CD4-positive, alpha-beta T cell treated with Interleukin-1 beta for 1 hour (primary cell): ENCODE results near the gene LARGE1.
"Not testable (repeated sequence)": the region's sequence is repeated elsewhere in the genome, so short reads cannot be mapped to it uniquely, and the experiment has no call there.

Experiments used
- DNase-seq, 2 donors: peaks; one replicate each; pipeline ENCODE4 v3.0.0-alpha.2; 2020 to 2022

Gene LARGE1

DNA sequence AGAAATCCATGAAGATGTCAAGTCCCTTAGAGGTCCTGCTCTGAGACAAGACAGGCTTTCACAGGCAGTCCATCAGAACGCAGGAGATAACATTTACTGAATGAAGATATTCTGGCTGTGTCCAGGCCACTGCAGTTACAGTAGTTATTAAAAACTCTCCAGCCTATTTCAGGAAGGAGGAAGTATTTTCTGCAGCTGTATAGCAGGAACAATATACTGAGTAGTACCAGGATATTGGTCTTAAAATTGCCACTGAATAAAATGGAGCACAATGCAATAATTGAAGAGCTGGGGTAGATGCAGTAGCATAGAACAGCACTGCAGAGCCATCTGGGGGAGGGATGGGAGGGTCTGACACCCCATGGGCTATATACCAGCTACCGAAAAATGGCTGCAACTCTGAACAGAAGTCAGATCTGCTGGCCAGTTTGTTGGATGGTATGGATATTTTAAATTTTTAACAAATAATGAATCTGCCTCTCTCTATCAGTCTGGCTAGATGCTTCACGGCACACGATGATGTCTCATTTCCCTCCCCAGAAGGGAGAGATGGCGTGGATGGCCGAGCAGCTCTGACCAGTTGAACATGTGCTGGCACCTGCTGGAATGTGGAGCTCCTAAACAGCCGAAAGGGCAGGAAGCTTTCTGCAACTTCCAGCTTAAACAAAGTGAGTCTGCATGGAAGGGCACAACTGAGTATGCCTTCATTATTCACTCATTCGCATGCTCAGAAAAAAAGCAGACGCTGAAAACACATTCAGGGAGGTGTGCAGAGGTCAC is 520.0 kb downstream of the LARGE1 start:
- no peak for DNase-seq

DNA sequence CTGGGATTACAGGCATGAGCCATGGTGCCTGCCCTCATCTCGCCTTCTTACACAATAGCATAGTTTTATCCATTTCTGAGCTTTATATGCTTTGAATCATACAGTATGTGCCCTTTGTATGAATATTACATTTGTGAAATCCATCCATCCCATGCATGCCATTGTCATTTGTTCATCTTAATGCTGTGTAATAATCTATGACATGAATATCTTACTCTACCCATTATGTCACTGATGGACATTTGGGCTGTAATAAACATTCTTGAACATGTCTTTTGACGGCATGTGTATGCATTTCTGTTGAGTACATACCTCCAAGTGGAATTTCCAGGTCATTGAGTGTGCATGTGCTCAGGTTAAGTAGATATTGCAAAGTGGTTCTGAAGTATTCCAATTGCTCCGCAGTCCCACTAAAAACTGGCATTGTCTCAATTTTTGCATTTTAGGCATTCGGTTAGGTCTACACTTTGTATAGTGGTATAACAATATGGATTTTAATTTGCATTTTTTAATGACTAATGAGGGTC is 522.8 kb downstream of the LARGE1 start:
- DNase-seq: no peak

DNA sequence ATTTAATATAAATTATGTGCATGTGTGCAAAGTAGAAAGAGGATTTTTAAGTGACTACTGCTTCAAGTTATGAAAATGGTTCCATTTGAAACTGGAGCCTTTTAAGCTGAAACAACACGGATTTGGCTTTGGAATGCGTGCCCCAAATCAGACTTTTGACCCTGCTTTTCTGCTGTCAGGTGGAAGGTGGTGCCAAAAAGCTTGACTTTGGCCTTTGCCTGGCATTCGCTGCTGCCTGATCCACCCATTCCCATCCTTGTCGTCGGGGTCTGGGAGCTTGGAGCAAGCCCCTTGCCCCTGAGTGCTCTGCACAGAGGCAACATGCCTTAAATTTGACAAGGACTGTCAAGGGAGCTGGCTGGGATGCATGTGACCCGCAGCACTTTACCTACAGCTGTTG is 526.8 kb downstream of the LARGE1 start:
- DNase-seq: no peak

DNA sequence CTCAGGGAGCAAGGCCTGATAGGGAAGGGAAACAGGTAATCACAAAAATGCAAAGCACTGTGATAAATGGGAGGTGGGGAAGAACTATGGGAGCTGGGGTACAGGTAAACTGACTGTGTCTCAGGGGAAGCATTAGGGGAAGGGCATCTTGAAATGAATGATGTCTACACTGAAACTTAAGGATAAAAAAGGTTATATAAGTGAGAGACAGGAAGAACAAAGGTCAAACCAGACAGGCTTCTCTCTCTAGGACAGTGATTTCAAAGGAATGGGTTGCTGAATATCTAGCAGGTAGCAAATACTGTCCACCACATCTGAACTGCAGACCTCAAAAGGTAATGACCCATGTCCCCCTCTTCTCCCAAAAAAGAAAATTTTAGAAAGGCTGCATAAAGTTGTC is 529.0 kb downstream of the LARGE1 start:
- DNase-seq: no peak

DNA sequence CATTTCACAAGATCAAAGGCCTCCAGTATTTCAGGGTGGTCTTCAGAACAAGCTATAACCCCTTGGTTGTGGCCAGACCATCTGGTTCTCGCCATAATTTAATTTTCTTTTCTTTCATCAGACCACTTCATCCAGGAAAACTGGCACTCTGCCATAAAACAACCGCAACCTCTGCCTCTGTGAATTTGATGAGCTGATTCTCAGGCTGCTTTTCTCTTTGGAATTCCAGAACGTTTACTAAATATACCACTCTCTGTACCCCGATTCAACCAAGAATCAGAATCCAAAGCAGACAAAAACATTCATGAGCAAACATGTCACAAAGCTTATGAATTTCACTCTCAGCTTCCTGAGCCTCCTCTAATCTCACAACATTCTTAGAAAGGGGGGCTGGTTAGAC is 530.3 kb downstream of the LARGE1 start:
- DNase-seq: no peak

DNA sequence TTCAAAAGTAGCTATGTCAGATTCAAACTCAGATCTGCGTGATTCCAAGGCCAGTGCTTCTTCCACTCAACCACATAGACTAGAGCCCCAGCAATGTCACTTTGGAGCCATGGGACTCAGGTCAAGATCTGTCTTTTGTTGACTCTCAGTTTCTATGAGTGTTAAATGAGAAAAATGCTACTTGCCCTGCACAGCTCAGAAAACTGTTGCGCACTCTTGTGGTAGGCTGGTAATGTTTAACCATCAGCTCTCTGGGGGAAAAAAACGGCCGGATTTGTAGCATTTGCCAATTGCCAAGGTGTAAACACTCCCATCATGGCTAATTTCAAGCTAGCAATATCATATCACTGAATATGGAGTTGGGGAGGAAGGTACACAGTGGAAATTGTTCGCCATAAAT is 534.0 kb downstream of the LARGE1 start:
- no peak for DNase-seq

DNA sequence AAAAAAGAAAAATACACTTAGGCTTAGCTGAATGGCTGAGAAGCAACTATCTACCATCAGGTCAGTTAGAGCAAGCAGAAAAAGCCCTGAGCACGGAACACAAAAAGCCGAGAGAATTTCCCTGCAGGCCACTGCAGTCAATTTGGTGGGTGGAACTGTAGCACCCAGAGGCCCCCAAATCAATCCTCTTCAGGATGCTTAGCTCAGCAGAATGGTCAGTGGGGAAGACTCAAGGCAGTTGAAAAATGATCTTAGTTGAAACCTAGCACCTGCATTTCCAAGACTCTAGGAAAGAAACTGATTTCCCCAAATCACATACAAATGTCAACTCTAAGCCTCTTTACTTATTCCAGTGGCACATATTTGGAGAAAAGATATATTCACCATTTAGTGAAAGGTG is 534.7 kb downstream of the LARGE1 start:
- DNase-seq: no peak

DNA sequence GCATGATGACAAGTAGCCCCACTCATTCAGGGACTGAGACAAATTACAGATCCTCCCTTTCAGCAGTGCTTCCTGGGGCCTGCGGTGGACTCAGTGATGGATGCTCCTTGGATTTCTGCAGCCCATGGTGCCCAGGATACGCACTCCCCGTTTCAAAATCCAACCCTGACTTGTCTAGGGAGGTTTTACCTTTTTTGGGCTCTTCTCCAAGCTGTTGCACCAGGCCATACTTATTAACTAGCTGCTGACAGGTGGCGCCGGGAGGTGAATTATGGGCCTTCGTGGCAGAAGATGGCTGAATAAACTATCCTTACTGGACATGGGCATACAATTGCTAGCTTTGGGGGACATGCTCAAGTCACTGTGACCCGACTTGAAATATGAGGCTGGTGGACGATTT is 537.8 kb downstream of the LARGE1 start:
- no peak for DNase-seq

DNA sequence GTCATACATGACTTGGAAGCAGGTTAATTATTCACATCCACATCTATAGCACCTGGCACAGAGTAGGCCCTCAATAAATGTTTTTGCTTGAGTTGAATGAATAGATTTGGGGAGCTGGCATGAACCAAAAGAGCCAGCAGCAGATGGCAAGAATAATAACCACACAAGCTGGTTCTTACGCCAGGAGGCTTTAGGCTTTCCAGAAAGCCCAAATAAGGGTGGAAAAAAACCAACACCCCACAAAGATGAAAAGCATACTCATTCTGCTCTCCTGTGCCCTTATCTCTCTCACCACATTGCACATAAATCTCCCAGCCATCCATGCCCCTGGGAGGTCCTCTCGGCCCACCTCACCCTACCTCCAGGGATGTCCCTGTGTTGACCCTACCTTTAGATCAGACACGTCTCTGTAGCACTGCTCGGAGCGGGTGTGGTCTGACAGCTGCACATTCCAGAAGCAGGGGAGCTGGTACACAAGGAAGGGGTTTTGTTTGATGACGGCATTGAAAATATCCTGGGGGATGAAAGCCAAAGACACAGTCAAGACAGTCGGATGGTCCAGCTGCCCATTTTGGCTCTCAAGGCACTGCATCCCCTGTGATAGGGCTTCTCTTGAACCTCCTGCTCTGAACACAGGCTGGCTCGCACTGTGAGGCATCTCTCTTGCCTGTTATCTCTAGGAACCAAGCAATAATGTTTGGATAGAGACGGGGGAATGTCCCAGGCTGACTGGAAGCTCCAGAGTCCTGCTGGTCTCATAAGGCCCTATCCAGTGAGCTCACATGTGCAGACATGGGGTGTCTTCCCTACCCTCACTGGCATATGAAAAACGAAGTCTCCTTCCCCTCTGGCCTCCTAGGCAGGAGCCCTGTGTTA is 538.5 kb downstream of the LARGE1 start:
- no peak for DNase-seq

DNA sequence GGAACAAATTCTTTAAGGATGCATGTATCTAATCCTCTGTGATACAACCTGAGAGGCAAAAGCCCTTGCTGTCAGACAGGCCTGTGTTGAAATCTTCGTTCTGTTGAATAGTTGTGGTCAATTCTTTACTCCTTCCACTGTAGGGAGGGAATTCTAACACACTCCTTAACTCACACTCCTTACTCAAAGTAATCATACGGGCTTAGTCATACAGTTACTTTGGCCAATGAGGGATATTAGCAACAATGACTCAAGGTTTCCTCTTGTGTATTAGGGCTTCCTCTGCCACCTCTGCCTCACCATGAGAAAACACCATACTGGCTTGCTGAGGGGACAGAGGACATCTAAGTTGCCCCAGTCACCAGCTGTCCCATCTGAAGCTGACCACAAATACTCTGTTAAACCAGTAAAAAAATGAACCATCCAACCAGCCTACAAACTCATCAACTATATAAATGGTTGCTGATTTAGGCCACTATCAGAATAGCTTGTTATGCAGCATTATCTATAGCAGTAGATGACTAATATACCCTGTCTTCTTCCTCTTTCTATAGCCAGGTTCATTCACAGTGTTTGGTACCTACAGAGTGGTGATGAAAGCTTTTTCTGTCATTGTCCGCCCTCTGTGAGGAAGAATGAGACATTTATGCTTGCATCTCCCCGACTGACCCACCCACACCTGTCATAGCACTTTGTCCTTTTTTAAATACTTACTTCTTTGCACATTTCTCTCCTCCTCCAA is 539.3 kb downstream of the LARGE1 start:
- DNase-seq: no peak

DNA sequence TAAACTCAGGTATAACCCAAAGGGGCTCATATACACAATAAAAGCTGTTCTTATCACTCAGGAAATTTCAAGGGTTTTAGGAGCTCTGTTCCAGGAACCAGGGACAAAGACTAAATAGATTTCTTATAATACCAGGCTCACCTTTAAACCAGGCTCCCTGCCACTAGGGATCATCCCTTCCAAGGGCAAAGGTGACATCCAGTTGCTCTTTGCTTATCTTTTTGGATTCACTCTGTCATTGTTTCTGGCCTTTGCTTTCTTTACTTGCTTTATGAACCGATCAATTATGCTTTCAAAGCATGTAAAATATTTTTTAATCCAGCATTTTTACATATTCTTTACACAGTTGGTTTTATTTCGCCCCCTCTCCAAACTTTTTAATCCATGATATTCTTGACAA is 540.4 kb downstream of the LARGE1 start:
- no peak for DNase-seq

DNA sequence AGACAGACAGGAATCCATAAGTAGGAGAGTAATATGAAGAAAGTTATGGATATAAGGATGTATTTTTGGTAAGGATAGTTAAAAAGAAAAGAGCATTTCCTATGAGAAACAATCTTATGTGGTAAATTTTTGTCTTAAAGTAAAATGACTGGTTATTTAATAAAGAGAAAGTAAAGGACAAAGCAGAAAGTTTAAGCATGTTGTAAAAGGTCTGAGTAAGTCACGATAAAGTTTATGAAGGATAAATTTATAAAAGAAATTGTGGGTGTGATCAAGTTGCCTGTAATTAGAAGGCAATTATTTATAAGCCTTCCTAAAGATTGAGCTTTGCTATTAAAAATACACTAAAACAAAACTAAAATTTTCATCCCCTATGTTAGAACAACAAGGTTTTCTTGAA is 547.4 kb downstream of the LARGE1 start:
- no peak for DNase-seq

DNA sequence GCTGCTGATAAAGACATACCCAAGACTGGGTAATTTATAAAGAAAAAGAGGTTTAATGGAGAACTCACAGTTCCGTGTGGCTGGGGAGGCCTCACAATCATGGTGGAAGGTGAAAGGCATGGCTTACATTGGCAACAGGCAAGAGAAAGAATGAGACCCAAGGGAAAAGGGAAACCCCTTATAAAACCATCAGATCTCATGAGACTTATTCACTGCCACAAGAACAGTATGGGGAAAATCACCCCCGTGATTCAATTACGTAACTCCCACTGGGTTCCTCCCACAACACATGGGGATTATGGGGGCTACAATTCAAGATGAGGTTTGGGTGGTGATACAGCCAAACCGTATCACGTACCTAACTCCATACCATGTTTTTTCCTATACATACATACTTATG is 557.0 kb downstream of the LARGE1 start:
- DNase-seq: not testable (repeated sequence)

DNA sequence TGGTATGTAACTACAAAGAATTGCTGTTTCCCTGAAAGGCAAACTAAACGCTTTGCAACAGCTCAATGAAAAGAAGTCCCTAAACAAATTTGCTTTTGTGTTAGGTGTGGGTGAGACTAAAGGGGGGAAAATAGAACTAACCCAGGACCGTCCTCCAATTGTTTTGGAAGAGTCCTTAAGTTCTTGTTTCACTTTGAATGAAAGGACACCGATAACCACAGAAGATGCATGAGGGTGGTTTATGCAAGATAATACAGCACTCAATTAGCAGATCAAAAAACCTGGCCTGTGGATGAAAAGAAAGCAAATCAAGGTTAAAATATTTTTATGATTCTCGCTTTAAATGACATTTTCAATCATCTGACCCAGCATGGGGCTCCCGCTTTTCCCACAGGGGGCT is 557.6 kb downstream of the LARGE1 start:
- DNase-seq: no peak

DNA sequence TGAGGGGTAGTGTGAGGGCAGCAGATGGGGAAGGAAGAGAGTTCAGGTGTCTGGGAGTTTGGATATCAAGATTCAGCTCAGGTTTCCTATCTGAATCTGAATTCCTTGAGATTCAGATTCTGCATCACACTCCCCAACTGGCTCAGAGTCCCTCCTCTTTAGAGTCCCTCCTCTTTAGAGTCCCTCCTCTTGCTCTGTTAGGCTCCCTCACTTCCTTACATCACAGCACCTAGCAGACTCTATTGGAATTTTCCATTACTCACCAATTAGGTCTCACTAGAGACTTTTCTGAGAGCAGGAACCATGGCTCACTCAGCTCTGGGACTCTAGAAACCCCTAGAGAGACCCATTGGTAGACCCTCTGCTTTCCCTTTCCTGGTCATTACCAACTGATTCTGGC is 558.7 kb downstream of the LARGE1 start:
- no peak for DNase-seq

DNA sequence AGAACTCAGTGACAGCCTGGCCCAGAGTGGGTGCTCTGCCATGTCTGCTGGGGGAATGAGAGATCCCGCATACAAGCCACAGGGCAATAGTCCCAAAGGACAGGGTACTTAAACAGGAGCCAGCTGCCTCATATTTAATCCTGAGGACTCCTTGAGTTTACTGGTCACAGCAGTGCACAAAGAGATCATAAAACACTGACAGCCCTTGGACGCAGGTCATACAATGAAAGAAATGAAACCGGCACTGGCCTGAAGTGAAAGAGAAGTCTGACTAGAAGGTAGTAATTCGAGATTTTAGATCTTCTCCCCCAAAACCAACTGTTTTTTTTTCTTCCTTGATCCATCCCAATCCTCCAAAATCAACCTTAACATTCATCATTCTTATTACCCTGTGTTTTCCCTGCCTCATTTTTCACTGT is 562.3 kb downstream of the LARGE1 start:
- DNase-seq: no peak

DNA sequence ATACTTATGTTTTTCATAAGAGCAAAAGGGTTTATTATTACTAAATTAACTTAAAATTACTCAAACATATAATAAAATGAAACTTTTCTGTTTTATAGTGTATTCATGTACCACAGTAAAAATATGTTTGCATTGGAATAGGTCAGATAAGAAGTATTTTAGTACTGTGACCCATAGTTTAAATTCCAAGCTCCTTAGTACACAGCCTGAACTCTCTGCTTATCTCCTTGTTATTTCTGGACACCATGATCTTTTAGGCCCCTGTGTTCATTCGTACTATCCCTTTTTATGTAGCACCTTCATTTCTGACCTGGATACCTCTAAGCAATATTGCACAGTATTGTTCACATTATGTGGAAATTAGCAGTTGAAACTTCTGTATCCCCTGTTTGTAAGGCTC is 565.3 kb downstream of the LARGE1 start:
- DNase-seq: no peak

DNA sequence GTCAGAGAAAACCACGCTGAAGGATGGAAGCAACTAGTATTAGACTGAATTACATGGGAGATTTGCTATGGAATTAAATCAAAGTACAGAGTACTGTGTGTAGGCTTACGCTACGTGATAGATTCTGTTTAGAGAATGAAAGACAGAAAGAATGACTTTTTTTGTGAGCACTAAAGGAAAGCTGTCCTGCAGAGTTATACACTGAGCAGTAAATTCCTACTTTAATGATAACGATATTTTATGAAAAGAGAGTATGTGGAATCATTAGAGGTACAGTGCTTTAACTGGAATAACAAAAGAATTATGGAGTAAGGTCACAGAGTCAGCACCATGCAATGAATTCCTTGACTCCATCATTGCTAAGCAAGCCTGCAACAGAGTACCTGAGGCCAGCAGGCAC is 566.8 kb downstream of the LARGE1 start:
- no peak for DNase-seq

DNA sequence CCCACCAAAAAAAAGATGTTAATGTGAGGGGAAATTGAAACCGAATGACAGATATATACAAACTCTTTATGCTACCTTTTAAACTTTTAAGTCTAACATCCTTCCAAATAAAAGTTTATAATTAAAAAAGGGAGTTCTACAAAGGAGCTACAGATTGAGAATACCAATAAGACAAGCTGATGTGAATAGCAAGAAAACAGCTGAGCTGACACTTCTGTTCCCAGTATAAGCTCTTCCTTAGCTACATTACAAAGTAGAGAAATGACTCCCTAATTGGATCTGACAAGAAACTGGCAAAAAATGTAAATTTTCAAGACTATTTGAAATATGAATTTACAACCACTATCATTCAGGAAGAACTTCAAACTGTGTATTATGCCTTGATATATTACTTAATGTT is 567.5 kb downstream of the LARGE1 start:
- DNase-seq: no peak

DNA sequence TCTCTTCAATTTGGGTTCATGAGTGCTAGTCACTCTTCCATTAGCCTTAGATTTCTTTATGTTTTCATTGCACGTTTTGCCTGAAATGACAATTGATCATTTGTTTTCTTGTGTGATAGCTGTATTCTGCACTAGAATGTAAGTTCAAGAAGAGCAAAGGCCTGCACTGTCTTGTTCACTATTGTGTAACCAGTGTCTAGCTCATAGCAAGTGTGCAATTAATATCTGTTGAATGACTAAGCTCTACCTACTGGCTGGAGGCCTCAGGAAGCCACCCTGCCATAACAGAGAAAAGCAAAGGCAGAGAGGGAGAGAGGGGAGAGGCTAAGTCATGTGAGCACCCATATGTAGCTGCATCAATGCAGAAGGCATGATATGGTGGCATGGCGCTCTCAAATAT is 569.3 kb downstream of the LARGE1 start:
- DNase-seq: no peak

DNA sequence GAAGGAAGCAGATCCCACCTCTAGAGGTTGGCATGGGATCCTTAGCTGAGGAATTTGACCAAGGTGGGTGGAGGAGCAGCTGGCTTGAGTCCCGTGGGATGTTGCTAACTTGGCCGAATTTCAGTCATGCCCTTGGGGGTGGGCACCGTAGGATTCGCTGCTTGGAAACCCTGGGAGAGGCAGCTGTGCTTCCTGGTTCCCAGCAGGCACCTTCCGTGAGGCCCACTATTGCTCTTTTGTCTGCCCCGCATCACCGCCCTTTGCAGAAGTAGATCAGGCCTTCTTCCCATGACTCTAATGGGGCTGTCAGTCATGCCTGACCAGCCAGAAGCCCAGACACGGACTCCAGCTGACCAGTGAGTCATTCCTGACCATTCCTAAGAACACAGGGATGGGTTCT is 569.8 kb downstream of the LARGE1 start:
- no peak for DNase-seq

DNA sequence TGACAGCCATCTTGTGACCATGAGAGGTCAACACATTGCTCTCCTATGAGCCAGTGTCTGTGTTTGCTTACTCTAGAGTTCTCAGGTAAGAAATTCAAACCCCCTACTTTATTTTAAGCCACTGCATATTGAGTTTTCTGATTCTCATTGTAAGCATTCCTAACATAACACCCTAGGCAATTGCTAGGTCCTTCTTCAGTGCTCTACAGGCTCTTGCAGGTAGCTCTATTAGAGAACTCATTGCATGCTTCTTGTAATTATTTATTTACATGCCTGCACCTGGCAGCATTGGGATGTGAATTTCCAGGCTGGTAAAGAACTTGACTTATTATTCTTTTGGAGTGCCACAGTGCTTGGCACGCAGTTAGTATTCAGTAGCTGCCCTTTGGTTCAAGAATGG is 573.3 kb downstream of the LARGE1 start:
- no peak for DNase-seq

DNA sequence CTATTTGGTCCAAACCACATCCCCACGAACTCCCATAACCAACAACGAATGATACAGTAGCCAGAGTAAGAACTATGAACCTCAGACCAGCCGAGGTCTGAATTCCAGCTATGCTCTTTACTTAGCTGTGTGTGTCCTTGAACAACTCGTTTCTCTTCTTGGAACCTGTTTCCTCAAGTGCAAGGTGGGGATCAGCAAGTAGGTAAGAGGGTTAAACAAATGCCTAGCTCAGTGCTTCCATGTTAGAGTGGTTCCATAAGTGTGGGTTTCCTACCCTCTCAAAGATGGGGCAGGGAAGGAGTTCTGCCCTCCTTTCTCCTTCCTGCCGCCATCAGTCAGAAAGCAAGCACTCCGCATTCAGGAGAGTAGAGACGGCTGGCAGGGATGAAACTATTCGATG is 578.7 kb downstream of the LARGE1 start:
- DNase-seq: no peak
